HG02884 (cell line): Measurements from ENCODE around the gene INHBC.
"Not testable (repeated sequence)": the region's sequence is repeated elsewhere in the genome, so short reads cannot be mapped to it uniquely, and the experiment has no call there.

Experiments
- ATAC-seq: cut with Tn5 transposase; IDR thresholded peaks from one replicate; pipeline ENCODE4 v1.9.1; 2021; ENCODE audit warnings: mild to moderate bottlenecking, moderate library complexity; ENCODE audit not compliant: unreplicated experiment

The INHBC gene

GRCh38 chr12:57428965-57429364, 5.6 kb upstream of the INHBC start:
- ATAC-seq, result no peak

GRCh38 chr12:57429473-57430111, 5.0 kb upstream of the INHBC start:
- no peak for ATAC-seq

GRCh38 chr12:57430112-57430930, 4.3 kb upstream of the INHBC start:
- peak; percentile 37 for ATAC-seq

- ATAC-seq, result peak; percentile 91
Observed at GRCh38 chr12:57430931-57431566, 3.5 kb upstream of the INHBC start, which contains the start of gene R3HDM2. Gene R3HDM2 (minus strand): TSS chr12:57431043. CDS start chr12:57310428, 120,615 bp downstream.

GRCh38 chr12:57431654-57432188, 2.9 kb upstream of the INHBC start:
- ATAC-seq, result no peak

- ATAC-seq, result no peak
Observed at GRCh38 chr12:57433370-57433769, 1.2 kb upstream of the INHBC start.

GRCh38 chr12:57435293-57435692, 709 bp downstream of the INHBC start:
- no peak for ATAC-seq

- ATAC-seq, result no peak
Observed at GRCh38 chr12:57438400-57438799, 3.8 kb downstream of the INHBC start.

- ATAC-seq, result no peak
Observed at GRCh38 chr12:57439762-57440266, 5.2 kb downstream of the INHBC start.

- ATAC-seq, result not testable (repeated sequence)
Observed at GRCh38 chr12:57441393-57441792, 6.8 kb downstream of the INHBC start.

- ATAC-seq, result no peak
Observed at GRCh38 chr12:57441846-57442427, 7.4 kb downstream of the INHBC start.

GRCh38 chr12:57444337-57444736, 9.8 kb downstream of the INHBC start:
- not testable (repeated sequence) for ATAC-seq

GRCh38 chr12:57444744-57445143, 10.2 kb downstream of the INHBC start:
- no peak for ATAC-seq

GRCh38 chr12:57446292-57446960, 11.8 kb downstream of the INHBC start:
- no peak for ATAC-seq

- no peak for ATAC-seq
Observed at GRCh38 chr12:57448669-57449068, 14.1 kb downstream of the INHBC start.

GRCh38 chr12:57449375-57449774, 14.8 kb downstream of the INHBC start:
- ATAC-seq, result no peak

GRCh38 chr12:57450057-57450456, 15.5 kb downstream of the INHBC start:
- ATAC-seq, result no peak

GRCh38 chr12:57451233-57451778, 16.7 kb downstream of the INHBC start:
- no peak for ATAC-seq

- ATAC-seq, result no peak
Observed at GRCh38 chr12:57452181-57452936, 17.8 kb downstream of the INHBC start.
